B cell (primary cell): Measurements from ENCODE around the gene PCSK6. TPM values are rescaled to one million over a fixed set of nuclear protein-coding genes. Genes with fewer than 3 reads are reported as not detected.

Experiments used
- ATAC-seq: fragments of 200-7000 bp; cut with Tn5 transposase; one replicate; pipeline ENCODE4 v1.10.0; 2021; ENCODE audit warnings: low read depth, mild to moderate bottlenecking, moderate number of reproducible peaks, moderate library complexity
- CTCF ChIA-PET: fragments of 350-600 bp; sonication (Branson Sonifier 250); formaldehyde crosslinking; loops from one replicate; lab custom pipeline; 2021; ENCODE audit warnings: antibody characterized with exemption, inconsistent platforms; lab: Charles Lee
- POLR2A ChIA-PET: fragments of 350-600 bp; sonication (Branson Sonifier 250); formaldehyde crosslinking; loops from one replicate; lab custom pipeline; 2021; ENCODE audit warnings: antibody characterized with exemption; lab: Charles Lee
- DNase-seq: peaks from one replicate; pipeline ENCODE4 v3.0.0; 2013
- H2AFZ ChIP-seq: 2 replicates; pipeline ENCODE4 v1.6.1; 2012; ENCODE audit warnings: mild to moderate bottlenecking, low read depth, low read length; ENCODE audit not compliant: insufficient read depth, poor library complexity, severe bottlenecking
- H3K27ac ChIP-seq, 2 donors: 1 replicate in 1 of 2; 2 replicates in 1 of 2; pipeline ENCODE4 v1.5.1; 2012 to 2013; ENCODE audit warnings: low read length in 2 of 2, mild to moderate bottlenecking in 2 of 2, moderate library complexity in 1 of 2
- H3K27me3 ChIP-seq, 4 experiments: fragments of 200-600 bp in 1 of 4; sonication (generic) in 1 of 4; replicated peaks in 1 of 4; 1 replicate in 2 of 4; 2 replicates in 2 of 4; pipeline versions ENCODE4 v1.6.1 to v1.7.0; 2013 to 2016; ENCODE audit warnings: low read length in 3 of 4, mild to moderate bottlenecking in 2 of 4, mixed read lengths in 1 of 4, moderate library complexity in 1 of 4; ENCODE audit not compliant: insufficient read depth in 4 of 4, control insufficient read depth in 3 of 4; ENCODE audit errors: control extremely low read depth in 1 of 4
- H3K36me3 ChIP-seq, 2 experiments: replicated peaks in 1 of 2; 1 replicate in 1 of 2; 2 replicates in 1 of 2; pipeline versions ENCODE4 v1.6.1 to v1.7.1; 2013; ENCODE audit warnings: low read length in 1 of 2; ENCODE audit not compliant: insufficient read depth in 2 of 2, control insufficient read depth in 1 of 2; ENCODE audit errors: control extremely low read depth in 1 of 2, extremely low read depth in 1 of 2
- H3K4me1 ChIP-seq, 2 donors: fragments of 200-600 bp in 1 of 2; sonication (generic) in 1 of 2; 1 replicate in 1 of 2; 2 replicates in 1 of 2; pipeline versions ENCODE4 v1.5.1 to v1.6.1; 2013 to 2017; ENCODE audit warnings: low read length in 2 of 2; ENCODE audit not compliant: control insufficient read depth in 2 of 2, insufficient read depth in 2 of 2
- H3K4me2 ChIP-seq: replicated peaks from 2 replicates; pipeline ENCODE3; 2012; ENCODE audit warnings: mild to moderate bottlenecking, low read depth, low read length; ENCODE audit not compliant: poor library complexity, severe bottlenecking
- H3K4me3 ChIP-seq, 5 experiments: fragments of 200-600 bp in 1 of 5; sonication (generic) in 1 of 5; 1 replicate in 3 of 5; 2 replicates in 2 of 5; pipeline versions ENCODE4 v1.5.1 to v1.7.0; 2011 to 2016; ENCODE audit warnings: low read length in 4 of 5, mild to moderate bottlenecking in 4 of 5, low read depth in 2 of 5, control low read depth in 1 of 5, moderate library complexity in 1 of 5; ENCODE audit not compliant: insufficient read depth in 1 of 5; ENCODE audit errors: control extremely low read depth in 1 of 5, extremely low read depth in 1 of 5
- H3K79me2 ChIP-seq: fragments of 200-600 bp; sonication (generic); one replicate; pipeline ENCODE4 v1.6.0; 2016; ENCODE audit warnings: low read length; ENCODE audit not compliant: control insufficient read depth, insufficient read depth
- H3K9ac ChIP-seq: fragments of 200-600 bp; sonication (generic); 2 replicates; pipeline ENCODE4 v1.6.1; 2017; ENCODE audit warnings: mild to moderate bottlenecking, low read length, moderate library complexity
- H3K9me3 ChIP-seq, 3 donors: one replicate each; pipeline versions ENCODE4 v1.6.1 to v1.7.1; 2013; ENCODE audit warnings: low read length in 2 of 3; ENCODE audit not compliant: control insufficient read depth in 2 of 3, insufficient read depth in 1 of 3; ENCODE audit errors: control extremely low read depth in 1 of 3
- H4K20me1 ChIP-seq: 2 replicates; pipeline ENCODE4 v1.6.0; 2012; ENCODE audit warnings: mild to moderate bottlenecking, low read length; ENCODE audit not compliant: insufficient read depth, control insufficient read depth, poor library complexity, severe bottlenecking
- H3K27ac Mint-ChIP-seq: one replicate; pipeline ENCODE4 v1.8.0; 2021; ENCODE audit warnings: mixed read lengths
- H3K27me3 Mint-ChIP-seq: one replicate; pipeline ENCODE4 v1.8.0; 2021; ENCODE audit warnings: mixed read lengths
- H3K4me1 Mint-ChIP-seq: one replicate; pipeline ENCODE4 v1.8.0; 2021; ENCODE audit warnings: mixed read lengths
- H3K4me3 Mint-ChIP-seq: one replicate; pipeline ENCODE4 v1.8.0; 2021; ENCODE audit warnings: mixed read lengths
- H3K9me3 Mint-ChIP-seq: one replicate; pipeline ENCODE4 v1.8.0; 2022; ENCODE audit warnings: mixed read lengths; ENCODE audit not compliant: insufficient read depth
- EZH2 ChIP-seq: IDR thresholded peaks from 2 replicates; pipeline ENCODE4 v1.6.1; 2012; ENCODE audit warnings: borderline replicate concordance, low read depth, mild to moderate bottlenecking, moderate library complexity, low read length; ENCODE audit not compliant: insufficient read depth, poor library complexity, severe bottlenecking
- WGBS: methylation state at CpG from one replicate; pipeline ENCODE4 v1.1.5; 2013; ENCODE audit warnings: missing lambda C conversion rate; ENCODE audit not compliant: insufficient coverage; 5-methylcytosine and 5-hydroxymethylcytosine counted together
- intact Hi-C: fragments of 100-400 bp; cut with micrococcal nuclease; formaldehyde crosslinking; loops from one replicate; pipeline ENCODE4 v1.10.0; 2022
- polyA plus RNA-seq: library from polyadenylated mRNA; depleted of rRNA; stranded (reverse); fragments of >200 nt; gene quantifications from 2 replicates; pipeline ENCODE4 v1.2.3, GENCODE V29; 2012
- total RNA-seq, 2 donors: library from RNA; stranded (reverse); fragments of 120-200 nt in 1 of 2; gene quantifications; 1 replicate in 1 of 2; 2 replicates in 1 of 2; pipeline versions ENCODE4 v1.2.3 to v1.2.4, GENCODE V29; 2013 to 2022
- TF ChIP-seq, protein P1 (sequence below): fragments of 200-600 bp; IDR thresholded peaks from one replicate; pipeline ENCODE4 v1.8.0; 2022; ENCODE audit warnings: antibody characterized with exemption, mild to moderate bottlenecking

PCSK6 gene
- total and polyA plus RNA-seq, 2 donors (not counting 1 experiment from before 2014, with no cell fraction given): 0.66 to 1.6 TPM

- DNase-seq (no peak), ATAC-seq (no peak)
- H2AFZ ChIP-seq: no peak overlapping the region
- H4K20me1 ChIP-seq: no peaks in the 10 kb centered on the region
- no peaks in the 10 kb centered on the region for H3K9me3 Mint-ChIP-seq
- peaks cover 26% of the 10 kb centered on the region for H3K4me1 Mint-ChIP-seq
- intact Hi-C loops: no loop called here
- no peak overlapping the region for H3K9ac ChIP-seq
- H3K4me3 ChIP-seq: no peak overlapping the region
- ChIA-PET POLR2A (no interaction called here), CTCF (no interaction called here)
- peaks cover 0 to 15% (median 6%) of the 10 kb centered on the region in 4 experiments for H3K27me3 ChIP-seq
- no peaks in the 10 kb centered on the region for H3K36me3 ChIP-seq
- no peak overlapping the region for H3K4me3 Mint-ChIP-seq
- H3K27ac ChIP-seq: no peak overlapping the region
- H3K9me3 ChIP-seq: no peaks in the 10 kb centered on the region
- WGBS: 94% methylated on average over 10 of the region's 19 CpGs
- no peak overlapping the region for H3K4me2 ChIP-seq
- no peaks in the 10 kb centered on the region for H3K79me2 ChIP-seq
- H3K27me3 Mint-ChIP-seq: peaks cover 26% of the 10 kb centered on the region
- H3K27ac Mint-ChIP-seq: no peak overlapping the region
- TF ChIP-seq, protein P1, sequence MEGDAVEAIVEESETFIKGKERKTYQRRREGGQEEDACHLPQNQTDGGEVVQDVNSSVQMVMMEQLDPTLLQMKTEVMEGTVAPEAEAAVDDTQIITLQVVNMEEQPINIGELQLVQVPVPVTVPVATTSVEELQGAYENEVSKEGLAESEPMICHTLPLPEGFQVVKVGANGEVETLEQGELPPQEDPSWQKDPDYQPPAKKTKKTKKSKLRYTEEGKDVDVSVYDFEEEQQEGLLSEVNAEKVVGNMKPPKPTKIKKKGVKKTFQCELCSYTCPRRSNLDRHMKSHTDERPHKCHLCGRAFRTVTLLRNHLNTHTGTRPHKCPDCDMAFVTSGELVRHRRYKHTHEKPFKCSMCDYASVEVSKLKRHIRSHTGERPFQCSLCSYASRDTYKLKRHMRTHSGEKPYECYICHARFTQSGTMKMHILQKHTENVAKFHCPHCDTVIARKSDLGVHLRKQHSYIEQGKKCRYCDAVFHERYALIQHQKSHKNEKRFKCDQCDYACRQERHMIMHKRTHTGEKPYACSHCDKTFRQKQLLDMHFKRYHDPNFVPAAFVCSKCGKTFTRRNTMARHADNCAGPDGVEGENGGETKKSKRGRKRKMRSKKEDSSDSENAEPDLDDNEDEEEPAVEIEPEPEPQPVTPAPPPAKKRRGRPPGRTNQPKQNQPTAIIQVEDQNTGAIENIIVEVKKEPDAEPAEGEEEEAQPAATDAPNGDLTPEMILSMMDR: no peak
- no peak for TF ChIP-seq EZH2
- peaks cover 23 to 25% of the 10 kb centered on the region in 2 donors for H3K4me1 ChIP-seq
Measured at GRCh38 chr15:101396484-101397261, 92.8 kb downstream of the PCSK6 start.

DNA sequence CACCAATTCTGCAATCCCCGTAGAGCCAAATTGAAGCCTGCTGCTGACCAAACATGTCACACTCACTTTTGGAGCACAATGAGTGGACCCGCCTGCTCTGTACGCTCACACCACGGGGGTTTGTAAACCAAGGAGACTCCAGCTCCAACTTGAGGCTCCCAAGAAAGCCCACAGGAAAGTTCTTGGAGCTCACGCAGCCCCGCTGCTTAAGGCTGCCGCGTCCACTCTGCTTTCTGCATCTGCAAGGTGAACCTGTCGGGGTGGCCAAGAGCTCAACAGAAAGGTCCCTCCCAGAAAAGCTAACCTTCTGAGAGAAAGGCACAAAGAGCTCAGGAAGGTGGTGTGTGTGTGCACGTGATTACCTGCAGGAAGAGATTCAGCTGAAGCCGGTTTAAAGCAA, 94.9 kb downstream of the PCSK6 start:
- Histone ChIP-seq H3K9ac (no peak overlapping the region), H3K4me1 (peaks cover 26 to 33% of the 10 kb centered on the region in 2 donors), H3K79me2 (no peaks in the 10 kb centered on the region), H3K4me3 (no peak overlapping the region), H3K9me3 (no peaks in the 10 kb centered on the region), H3K4me2 (no peak overlapping the region), H3K36me3 (no peaks in the 10 kb centered on the region), H3K27me3 (peaks cover 0 to 15% (median 5%) of the 10 kb centered on the region in 4 experiments), H3K27ac (no peak overlapping the region), H2AFZ (no peak overlapping the region), H4K20me1 (no peaks in the 10 kb centered on the region)
- Mint-ChIP-seq H3K27ac (no peak overlapping the region), H3K27me3 (peaks cover 25% of the 10 kb centered on the region), H3K4me3 (no peak overlapping the region), H3K4me1 (peaks cover 37% of the 10 kb centered on the region), H3K9me3 (no peaks in the 10 kb centered on the region)
- ChIA-PET CTCF (interaction anchor here (1.1 kb wide), 1 partner anchor 11 kb away, joined by 3 read pairs; no protein-coding TSS in a partner anchor), POLR2A (no interaction called here)
- 97% methylated on average over 8 of the region's 11 CpGs for WGBS
- intact Hi-C loops: no loop called here
- TF ChIP-seq, protein P1: no peak
- TF ChIP-seq EZH2: no peak
- no peak for ATAC-seq
- no peak for DNase-seq
